SH-SY5Y (cell line): ENCODE results near the gene RSAD2.

Source experiments
- GATA2 ChIP-seq: IDR thresholded peaks from 2 replicates; pipeline ENCODE4 v1.6.1; 2011; ENCODE audit warnings: mild to moderate bottlenecking, low read depth, low read length
- GATA3 ChIP-seq: IDR thresholded peaks from 2 replicates; pipeline ENCODE4 v1.6.1; 2011; ENCODE audit warnings: low read depth, mild to moderate bottlenecking, low read length, moderate library complexity

- TF ChIP-seq GATA2, result no peak
- TF ChIP-seq GATA3, result no peak
These were observed 50.9 kb downstream of the RSAD2 start for GRCh38 chr2:6928452-6928851.
